ENCODE data around the gene PNO1. TPM values are rescaled to one million over a fixed set of nuclear protein-coding genes. Genes with fewer than 3 reads are reported as not detected.

Gene PNO1
- total RNA-seq, 1 donor: 10.5 TPM

- Histone ChIP-seq H3K36me3 (ENCODE audit: insufficient read depth, low read length) (no peaks in the 10 kb centered on the region), H3K4me2 (ENCODE audit: insufficient read depth, low read length) (peak overlapping the region; percentile 15), H3K9me3 (ENCODE audit: low read depth, low read length) (no peaks in the 10 kb centered on the region), H4K20me1 (ENCODE audit: insufficient read depth, low read length) (no peaks in the 10 kb centered on the region), H3K79me2 (ENCODE audit: insufficient read depth, low read length) (no peaks in the 10 kb centered on the region), H3K27me3 (ENCODE audit: insufficient read depth, low read length) (no peaks in the 10 kb centered on the region), H3K4me1 (ENCODE audit: insufficient read depth, low read length) (peaks cover 6% of the 10 kb centered on the region), H2AFZ (ENCODE audit: low read length) (no peak overlapping the region), H3K4me3 (ENCODE audit: insufficient read depth, low read length) (no peak overlapping the region), H3K27ac (ENCODE audit: low read depth, low read length) (no peak overlapping the region)
- no peak for DNase-seq (ENCODE audit: insufficient read length, low spot score, missing footprints)
- no peak for TF ChIP-seq CTCF (IDR thresholded peaks at IDR 0.05; ENCODE audit: extremely low read depth, low read depth, low read length)
These were observed 33.4 kb upstream of the PNO1 start for GRCh38 chr2:68124321-68124720.

GRCh38 chr2:68125821-68126220 lies 31.9 kb upstream of the PNO1 start:
- Histone ChIP-seq H3K4me1 (ENCODE audit: insufficient read depth, low read length) (peaks cover 6% of the 10 kb centered on the region), H3K36me3 (ENCODE audit: insufficient read depth, low read length) (no peaks in the 10 kb centered on the region), H4K20me1 (ENCODE audit: insufficient read depth, low read length) (no peaks in the 10 kb centered on the region), H3K4me2 (ENCODE audit: insufficient read depth, low read length) (no peak overlapping the region), H3K4me3 (ENCODE audit: insufficient read depth, low read length) (no peak overlapping the region), H3K27me3 (ENCODE audit: insufficient read depth, low read length) (no peaks in the 10 kb centered on the region), H3K27ac (ENCODE audit: low read depth, low read length) (no peak overlapping the region), H2AFZ (ENCODE audit: low read length) (no peak overlapping the region), H3K79me2 (ENCODE audit: insufficient read depth, low read length) (no peaks in the 10 kb centered on the region), H3K9me3 (ENCODE audit: low read depth, low read length) (no peaks in the 10 kb centered on the region)
- DNase-seq (ENCODE audit: insufficient read length, low spot score, missing footprints): no peak
- TF ChIP-seq CTCF (IDR thresholded peaks at IDR 0.05; ENCODE audit: extremely low read depth, low read depth, low read length): no peak

GRCh38 chr2:68126561-68126960 lies 31.1 kb upstream of the PNO1 start:
- H2AFZ ChIP-seq (ENCODE audit: low read length): no peak overlapping the region
- H3K27ac ChIP-seq (ENCODE audit: low read depth, low read length): no peak overlapping the region
- no peaks in the 10 kb centered on the region for H4K20me1 ChIP-seq (ENCODE audit: insufficient read depth, low read length)
- no peaks in the 10 kb centered on the region for H3K36me3 ChIP-seq (ENCODE audit: insufficient read depth, low read length)
- H3K27me3 ChIP-seq (ENCODE audit: insufficient read depth, low read length): no peaks in the 10 kb centered on the region
- H3K79me2 ChIP-seq (ENCODE audit: insufficient read depth, low read length): no peaks in the 10 kb centered on the region
- no peak for DNase-seq (ENCODE audit: insufficient read length, low spot score, missing footprints)
- H3K4me3 ChIP-seq (ENCODE audit: insufficient read depth, low read length): no peak overlapping the region
- peaks cover 6% of the 10 kb centered on the region for H3K4me1 ChIP-seq (ENCODE audit: insufficient read depth, low read length)
- no peaks in the 10 kb centered on the region for H3K9me3 ChIP-seq (ENCODE audit: low read depth, low read length)
- no peak overlapping the region for H3K4me2 ChIP-seq (ENCODE audit: insufficient read depth, low read length)
- no peak for TF ChIP-seq CTCF (IDR thresholded peaks at IDR 0.05; ENCODE audit: extremely low read depth, low read depth, low read length)

GRCh38 chr2:68127358-68128242 lies 30.1 kb upstream of the PNO1 start:
- Histone ChIP-seq H3K4me3 (ENCODE audit: insufficient read depth, low read length) (no peak overlapping the region), H2AFZ (ENCODE audit: low read length) (no peak overlapping the region), H3K4me1 (ENCODE audit: insufficient read depth, low read length) (peaks cover 6% of the 10 kb centered on the region), H3K27ac (ENCODE audit: low read depth, low read length) (no peak overlapping the region), H3K36me3 (ENCODE audit: insufficient read depth, low read length) (no peaks in the 10 kb centered on the region), H3K79me2 (ENCODE audit: insufficient read depth, low read length) (no peaks in the 10 kb centered on the region), H3K9me3 (ENCODE audit: low read depth, low read length) (no peaks in the 10 kb centered on the region), H4K20me1 (ENCODE audit: insufficient read depth, low read length) (no peaks in the 10 kb centered on the region), H3K4me2 (ENCODE audit: insufficient read depth, low read length) (no peak overlapping the region), H3K27me3 (ENCODE audit: insufficient read depth, low read length) (no peaks in the 10 kb centered on the region)
- no peak for DNase-seq (ENCODE audit: insufficient read length, low spot score, missing footprints)
- TF ChIP-seq CTCF (IDR thresholded peaks at IDR 0.05; ENCODE audit: extremely low read depth, low read depth, low read length): no peak
